HG03439 (cell line): ENCODE results near the gene RIOK3.

Experiments used
- ATAC-seq: cut with Tn5 transposase; IDR thresholded peaks from one replicate; pipeline ENCODE4 v1.9.1; 2021; ENCODE audit warnings: mild to moderate bottlenecking, moderate library complexity; ENCODE audit not compliant: unreplicated experiment

Gene RIOK3

GRCh38 chr18:23452728-23453679, at the start of gene RIOK3:
TSS of gene RIOK3 (plus strand) at chr18:23453287. CDS start at chr18:23453440, 153 bp downstream.
- ATAC-seq: peak; percentile 96

DNA sequence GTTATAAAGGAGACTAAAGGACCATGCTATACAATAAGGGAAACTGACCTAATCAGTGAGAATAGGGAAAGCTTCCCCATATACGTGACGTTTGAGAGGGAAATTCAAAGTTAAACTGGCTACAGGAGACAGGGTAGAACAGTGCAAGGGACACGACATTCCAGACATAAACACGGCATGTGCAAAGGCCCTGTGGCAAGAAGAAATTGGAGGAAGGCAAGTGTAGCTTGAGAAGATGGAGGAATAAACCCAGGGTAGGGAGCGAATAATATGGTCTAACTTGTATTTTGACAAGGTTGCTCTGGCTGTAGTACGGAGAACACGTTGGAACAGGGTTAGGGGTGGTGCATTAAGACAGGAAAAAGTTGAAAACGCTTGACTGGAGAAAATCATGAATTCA, 49.8 kb upstream of the RIOK3 start:
- ATAC-seq: no peak

DNA sequence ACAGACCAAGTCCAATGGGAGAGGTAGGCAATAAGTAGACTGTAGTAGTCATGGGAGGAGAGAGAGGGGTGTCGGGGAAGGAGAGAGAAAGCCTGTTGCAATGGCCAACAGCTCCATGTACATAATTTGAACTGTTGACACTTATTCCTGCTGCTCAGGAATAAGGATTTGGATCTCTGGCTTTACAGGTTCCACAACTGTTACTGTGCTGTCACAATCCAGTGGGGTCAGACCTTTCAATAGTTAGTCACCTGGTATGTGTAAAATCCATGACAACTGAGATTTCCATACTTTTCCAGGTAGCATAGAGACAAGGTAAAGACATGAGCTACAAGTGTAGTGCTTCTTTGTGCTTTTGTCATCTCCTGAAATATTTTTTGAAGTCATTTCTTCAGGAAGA, 47.5 kb upstream of the RIOK3 start:
- no peak for ATAC-seq

DNA sequence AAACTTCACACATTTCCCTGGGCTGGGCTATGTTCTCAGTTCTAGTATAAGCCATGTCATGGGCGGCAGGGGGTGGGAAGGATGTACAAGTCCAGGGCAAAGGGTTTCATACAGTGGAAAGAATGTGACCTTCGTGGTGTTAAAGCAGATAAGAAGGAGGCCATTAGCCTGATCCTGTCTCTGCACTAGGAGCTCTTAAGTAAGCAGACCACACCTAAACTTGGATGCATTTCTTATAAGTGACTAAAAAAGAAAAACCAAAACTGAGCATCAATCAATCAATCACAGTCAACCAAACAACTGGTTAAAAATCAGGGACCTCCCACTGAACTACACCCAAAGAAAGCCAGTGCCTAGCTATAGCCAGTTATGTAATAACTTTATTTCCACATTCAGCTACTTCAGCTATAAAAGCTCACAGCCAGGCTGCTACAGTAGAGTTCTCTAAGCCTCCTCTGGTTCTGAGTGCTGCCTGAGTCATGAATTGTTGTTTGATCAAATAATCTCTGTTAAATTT, 46.8 kb upstream of the RIOK3 start:
- ATAC-seq: no peak

GRCh38 chr18:23412351-23412964, 40.6 kb upstream of the RIOK3 start:
- ATAC-seq: no peak

DNA sequence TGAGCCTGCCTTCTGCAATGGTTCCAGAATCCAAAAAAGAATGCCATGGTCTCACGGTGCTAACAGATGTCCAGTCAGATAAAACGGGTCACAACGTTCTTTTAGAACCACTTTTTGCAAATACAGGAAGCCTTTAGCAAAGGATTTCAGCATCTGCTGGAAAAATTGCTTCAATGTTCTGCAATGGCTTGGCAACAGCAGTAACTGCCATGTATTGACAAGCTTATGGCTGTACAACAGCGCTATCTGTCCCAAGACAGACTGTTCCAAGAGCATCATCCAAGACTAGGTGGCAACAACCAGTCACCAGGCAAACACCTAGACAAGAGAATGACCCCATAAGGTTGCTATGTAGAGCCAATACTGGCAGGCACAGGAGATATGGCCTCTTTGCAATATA, 37.6 kb upstream of the RIOK3 start:
- no peak for ATAC-seq

- no peak for ATAC-seq
Observed at GRCh38 chr18:23416298-23416697, 36.8 kb upstream of the RIOK3 start.

DNA sequence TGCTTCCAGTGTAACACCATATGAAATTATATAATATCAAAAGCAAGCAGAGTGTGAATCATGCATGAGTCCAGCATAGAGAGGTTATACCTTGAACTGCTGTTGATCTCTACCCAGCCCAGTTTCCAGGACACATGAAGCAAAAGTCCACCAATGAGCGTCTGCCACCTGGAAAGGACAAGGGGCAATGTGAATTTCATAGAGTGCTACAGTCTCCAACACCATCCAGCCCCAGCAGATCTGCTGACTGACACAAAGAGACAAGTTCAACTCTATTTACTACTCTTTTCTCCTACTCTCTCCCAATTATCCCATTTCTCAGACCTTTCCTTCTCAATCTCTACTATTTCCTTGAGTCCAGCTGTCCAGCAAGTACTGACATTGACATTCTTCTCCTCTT, 31.8 kb upstream of the RIOK3 start:
- ATAC-seq: no peak

DNA sequence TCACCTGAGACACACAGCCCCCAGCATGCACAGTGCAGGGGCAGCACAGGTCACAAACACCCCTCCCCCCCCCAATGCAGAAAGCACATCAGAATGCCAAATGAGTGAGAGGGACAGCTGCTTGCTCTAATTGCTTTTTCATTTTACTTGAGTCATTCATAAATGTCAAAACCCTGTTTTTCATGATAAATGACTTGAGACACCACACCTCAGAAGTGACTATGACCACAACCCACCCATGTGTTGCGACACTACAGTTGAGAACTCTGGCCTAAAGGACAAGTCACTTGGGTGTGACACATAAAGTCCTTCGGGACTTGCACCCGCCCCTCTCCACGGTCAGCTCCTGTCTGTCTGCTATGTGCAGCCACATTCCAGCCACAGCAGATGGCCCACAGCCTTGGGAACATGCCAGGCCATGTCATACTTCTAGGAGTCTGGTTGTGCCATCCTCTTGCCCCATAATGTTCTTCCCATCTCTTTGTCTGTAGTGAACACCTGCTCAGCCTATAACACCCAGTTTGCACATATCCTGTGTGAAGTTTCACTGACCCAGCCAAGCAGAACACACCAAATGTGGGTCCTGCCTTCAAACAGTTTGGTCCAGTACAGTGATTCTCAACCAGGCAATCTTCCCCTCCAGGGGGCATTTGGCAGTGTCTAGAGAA, 30.2 kb upstream of the RIOK3 start:
- peak; percentile 94 for ATAC-seq

DNA sequence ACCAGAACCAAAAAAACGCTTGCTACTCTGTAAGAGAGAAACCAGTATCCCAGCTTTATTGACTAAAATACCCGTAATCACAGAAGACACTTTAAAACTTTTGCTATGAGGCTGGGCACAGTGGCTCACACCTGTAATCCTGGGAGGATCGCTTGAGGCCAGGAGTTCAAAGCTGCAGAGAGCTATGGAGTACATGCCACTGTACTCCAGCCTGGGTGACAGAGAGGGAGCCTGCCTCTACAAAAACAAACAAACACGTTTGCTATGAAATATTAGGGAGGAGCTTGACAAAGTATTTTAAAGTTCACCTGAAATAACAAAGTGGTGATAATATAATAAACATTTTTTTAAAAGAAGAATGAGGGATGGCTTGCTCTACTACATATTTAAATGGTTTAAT, 28.5 kb upstream of the RIOK3 start:
- ATAC-seq: no peak

- no peak for ATAC-seq
Observed at GRCh38 chr18:23428821-23429220, 24.3 kb upstream of the RIOK3 start.

GRCh38 chr18:23429538-23429937, 23.5 kb upstream of the RIOK3 start:
- peak; percentile 53 for ATAC-seq

- ATAC-seq: no peak
Observed at GRCh38 chr18:23433360-23433759, 19.7 kb upstream of the RIOK3 start.

DNA sequence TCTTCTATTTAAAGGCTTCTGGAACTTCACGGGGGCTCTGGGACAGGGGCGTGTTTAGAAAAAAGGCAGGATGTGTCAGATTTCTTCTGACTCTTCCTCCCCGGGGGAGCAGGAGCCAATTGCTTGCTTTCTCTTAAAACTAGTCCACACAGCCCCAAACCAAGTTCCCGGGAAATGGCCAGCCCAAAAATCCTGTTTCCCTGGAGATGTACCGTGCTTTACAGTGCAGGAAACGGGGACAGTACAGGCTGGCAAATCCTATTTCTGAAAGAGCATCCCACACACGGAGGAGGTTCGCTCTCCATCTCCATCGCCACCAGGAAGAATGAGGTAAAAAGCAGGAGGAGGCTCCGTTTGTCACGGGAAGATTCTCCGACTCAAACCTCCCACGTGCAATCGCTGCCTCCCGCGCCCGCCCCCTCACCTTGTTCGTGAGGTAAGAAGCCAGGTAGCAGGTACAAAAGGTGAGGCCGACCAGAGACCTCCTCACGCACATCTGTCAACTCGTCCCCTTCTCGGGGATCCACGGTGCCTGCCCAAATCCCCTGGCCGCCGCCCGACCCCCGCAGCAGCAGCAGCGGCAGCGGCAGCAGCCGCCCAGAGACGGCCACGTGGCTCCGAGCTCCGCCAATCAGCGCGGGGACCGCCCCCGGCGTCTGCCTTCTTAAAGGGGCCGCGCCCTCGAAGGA, 15.6 kb upstream of the RIOK3 start:
- peak; percentile 84 for ATAC-seq

DNA sequence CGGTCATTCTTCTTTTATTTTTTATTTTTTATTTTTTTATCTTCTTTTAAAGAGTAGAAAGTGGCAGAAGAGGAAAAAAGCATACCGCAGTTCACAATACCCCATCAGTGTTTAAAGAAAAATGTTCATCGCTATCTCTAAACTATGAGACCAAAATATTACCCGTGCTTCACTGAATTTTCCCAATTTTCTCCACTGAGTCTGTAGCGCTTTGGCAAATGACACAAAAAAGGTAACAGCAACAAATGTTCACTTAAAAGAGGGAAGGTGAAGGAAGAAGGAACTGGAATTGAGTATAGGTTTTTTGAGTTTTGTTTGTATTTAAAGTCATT, 15.1 kb upstream of the RIOK3 start:
- ATAC-seq: no peak

DNA sequence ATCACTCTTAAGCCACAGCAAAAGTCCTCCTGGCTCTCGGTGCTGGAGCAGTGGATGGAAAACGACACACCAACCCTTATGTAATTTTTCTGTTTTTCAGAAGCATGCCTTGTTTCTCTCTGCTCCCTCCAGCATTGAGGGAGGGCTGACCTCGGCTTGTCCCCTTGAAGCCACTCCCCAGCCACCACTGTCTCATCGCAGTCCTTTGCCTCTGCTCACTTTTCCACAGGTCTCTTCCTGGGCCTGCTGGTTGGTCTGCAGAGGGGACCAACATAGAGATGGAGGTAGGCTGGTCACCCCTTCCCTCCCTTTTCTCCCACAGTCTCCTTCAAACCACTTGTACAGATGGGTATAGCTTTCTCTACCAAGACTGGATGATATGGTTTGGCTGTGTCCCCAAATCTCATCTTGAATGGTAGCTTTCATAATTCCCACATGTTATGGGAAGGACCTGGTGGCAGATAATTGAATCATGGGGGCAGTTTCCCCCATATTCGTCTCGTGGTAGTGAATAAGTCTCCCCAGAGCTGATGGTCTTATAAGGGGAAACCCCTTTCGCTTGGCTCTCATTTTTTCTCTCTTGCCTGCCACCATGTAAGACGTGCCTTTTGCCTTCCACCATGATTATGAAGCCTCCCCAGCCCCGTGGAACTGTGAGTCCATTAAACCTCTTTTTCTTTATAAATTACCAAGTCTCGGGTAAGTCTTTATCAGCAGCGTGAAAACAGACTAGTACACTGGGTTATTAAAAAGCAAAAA, 14.3 kb upstream of the RIOK3 start:
- no peak for ATAC-seq

GRCh38 chr18:23440131-23440530, 13.0 kb upstream of the RIOK3 start:
- ATAC-seq: no peak

GRCh38 chr18:23442958-23443357, 10.1 kb upstream of the RIOK3 start:
- ATAC-seq: no peak

DNA sequence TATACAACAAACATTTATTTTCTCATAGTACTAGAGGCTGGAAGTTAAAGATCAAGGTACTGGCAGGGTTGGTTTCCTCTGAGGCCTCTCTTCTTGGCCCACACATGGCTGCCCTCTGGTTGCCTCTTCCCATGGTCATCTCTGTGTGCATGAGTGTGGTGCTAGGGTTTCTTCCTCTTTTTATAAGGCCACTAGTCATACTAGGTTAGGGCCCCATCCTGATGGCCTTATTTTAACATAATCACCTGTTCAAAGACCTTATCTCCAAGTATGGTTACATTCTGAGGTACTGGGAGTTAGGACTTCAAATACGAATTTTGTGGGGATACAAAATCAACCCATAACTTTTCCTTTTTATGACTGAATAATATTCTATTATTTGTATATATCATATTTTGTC, 4.8 kb upstream of the RIOK3 start:
- ATAC-seq: no peak

GRCh38 chr18:23450022-23450421, 3.1 kb upstream of the RIOK3 start:
- ATAC-seq: no peak
